D721Med (cell line): Measurements from ENCODE around the gene CNBP.

Experiments
- DNase-seq: peaks from one replicate; pipeline ENCODE4 v3.0.0; 2011; ENCODE audit warnings: low spot score; ENCODE audit not compliant: insufficient read length
- FAIRE-seq: peaks from 2 replicates; lab custom pipeline; 2011; peaks lifted over from hg19 to GRCh38; lab: Jason Lieb, UNC
- TF ChIP-seq, protein P1 (sequence below): IDR thresholded peaks from 2 replicates; pipeline ENCODE4 v1.5.1; 2012; ENCODE audit warnings: mild to moderate bottlenecking, control low read depth; ENCODE audit not compliant: insufficient read depth; ENCODE audit errors: missing control alignments

The CNBP gene

DNA sequence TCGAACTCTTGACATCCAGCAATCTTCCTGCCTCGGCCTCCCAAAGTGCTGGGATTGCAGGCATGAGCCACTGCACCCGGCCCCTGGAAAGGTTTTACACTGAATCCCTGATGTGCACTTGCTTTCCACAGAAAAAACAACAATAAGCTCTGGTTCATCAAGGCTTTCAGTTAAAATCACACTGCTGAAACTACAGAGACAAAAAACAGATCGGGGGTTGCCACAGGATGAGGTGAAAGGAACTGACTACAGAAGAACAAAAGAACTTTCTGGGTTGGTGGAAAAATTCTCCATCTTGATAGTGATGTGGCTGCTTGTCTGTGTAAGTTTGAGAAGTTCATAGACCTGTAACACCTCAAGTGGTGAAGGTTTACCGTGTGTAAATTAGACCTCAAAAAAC lies 65.0 kb downstream of the CNBP start:
- TF ChIP-seq, protein P1, sequence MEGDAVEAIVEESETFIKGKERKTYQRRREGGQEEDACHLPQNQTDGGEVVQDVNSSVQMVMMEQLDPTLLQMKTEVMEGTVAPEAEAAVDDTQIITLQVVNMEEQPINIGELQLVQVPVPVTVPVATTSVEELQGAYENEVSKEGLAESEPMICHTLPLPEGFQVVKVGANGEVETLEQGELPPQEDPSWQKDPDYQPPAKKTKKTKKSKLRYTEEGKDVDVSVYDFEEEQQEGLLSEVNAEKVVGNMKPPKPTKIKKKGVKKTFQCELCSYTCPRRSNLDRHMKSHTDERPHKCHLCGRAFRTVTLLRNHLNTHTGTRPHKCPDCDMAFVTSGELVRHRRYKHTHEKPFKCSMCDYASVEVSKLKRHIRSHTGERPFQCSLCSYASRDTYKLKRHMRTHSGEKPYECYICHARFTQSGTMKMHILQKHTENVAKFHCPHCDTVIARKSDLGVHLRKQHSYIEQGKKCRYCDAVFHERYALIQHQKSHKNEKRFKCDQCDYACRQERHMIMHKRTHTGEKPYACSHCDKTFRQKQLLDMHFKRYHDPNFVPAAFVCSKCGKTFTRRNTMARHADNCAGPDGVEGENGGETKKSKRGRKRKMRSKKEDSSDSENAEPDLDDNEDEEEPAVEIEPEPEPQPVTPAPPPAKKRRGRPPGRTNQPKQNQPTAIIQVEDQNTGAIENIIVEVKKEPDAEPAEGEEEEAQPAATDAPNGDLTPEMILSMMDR: no peak
- no peak for FAIRE-seq
- no peak for DNase-seq
